GM19351 (cell line): Measurements from ENCODE around the gene DLEC1.
"Not testable (repeated sequence)": the region's sequence is repeated elsewhere in the genome, so short reads cannot be mapped to it uniquely, and the experiment has no call there.

ENCODE experiments used
- ATAC-seq: cut with Tn5 transposase; IDR thresholded peaks from one replicate; pipeline ENCODE4 v1.9.1; 2021; ENCODE audit warnings: mild to moderate bottlenecking, moderate library complexity; ENCODE audit not compliant: unreplicated experiment

Gene DLEC1

DNA sequence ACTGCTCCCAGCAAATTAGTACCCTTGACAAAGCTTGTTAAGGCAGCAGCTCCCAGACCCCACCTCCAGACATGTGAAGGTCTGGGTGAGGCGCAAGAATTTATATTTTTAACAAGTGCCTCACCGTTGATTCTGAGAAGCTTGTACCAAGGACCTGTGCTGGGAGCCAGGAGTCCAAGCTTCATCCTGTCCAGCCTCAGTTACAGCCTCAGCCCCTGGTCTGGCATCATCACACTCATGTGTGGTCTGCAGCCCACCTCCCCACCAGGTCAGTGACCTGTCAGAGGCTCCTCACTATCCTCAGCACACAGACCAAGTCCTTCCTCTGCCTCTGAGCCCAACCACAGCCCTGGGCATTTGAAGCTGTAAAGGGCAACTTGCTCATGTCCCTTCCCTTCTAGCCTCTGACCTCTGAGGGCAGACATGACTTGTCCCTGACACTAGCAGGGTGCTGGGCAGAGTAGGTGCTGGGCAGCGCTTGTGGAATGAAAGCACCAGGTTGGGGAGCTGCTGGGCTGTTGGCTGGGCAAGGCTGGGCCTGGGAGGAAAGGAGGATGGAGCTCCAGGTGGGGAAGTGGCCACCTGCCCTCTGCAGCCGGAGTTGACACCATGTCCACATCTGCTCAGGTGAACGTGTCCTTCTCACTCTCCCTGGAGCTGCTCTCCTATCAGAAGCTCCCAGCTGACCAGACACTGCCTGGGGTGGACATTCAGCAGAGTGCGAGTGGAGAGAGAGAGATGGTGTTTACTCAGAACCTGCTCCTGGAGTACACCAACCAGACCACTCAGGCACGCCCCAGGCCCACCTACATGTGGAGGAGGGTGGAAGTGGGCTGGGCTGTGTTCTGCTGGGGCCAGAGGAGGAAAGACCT, 81.0 kb downstream of the DLEC1 start:
- ATAC-seq, result no peak

DNA sequence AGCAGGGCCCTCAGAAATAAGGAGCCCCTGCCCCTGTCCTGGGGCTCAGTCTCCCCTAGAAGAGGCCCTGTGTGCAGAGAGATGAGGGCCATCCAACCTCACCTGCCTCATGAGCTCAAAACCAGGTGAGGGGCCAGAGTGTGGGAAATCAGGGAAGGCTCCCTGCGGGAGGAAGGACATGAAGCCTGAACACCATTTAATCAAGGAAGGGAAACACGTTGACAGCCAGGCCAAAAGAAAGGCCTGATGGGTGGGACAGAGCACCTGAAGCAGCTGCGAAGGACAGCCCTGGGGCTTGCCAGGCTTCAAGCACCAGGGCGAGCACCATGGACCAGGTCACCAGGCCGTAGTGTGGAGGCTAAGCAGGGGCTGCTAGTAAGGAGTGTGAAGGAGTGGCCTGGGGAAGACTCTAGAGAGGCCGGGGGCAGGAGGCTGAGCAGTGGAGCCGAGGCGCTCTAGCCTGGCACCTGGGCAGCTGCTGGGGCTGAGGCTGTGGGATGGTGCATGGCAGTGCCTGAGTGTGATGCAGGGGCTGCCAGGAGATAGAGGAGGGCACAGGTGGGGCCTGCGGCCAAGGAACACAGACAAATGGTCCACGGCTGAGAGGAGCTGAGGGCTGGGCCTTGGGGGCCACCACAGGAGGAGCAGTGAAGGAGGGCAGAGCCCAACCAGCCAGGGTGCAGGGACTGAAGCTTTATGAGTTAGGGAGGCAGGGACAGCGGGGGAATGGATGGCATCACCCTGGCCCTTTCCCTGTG, 81.9 kb downstream of the DLEC1 start:
- ATAC-seq, result no peak

DNA sequence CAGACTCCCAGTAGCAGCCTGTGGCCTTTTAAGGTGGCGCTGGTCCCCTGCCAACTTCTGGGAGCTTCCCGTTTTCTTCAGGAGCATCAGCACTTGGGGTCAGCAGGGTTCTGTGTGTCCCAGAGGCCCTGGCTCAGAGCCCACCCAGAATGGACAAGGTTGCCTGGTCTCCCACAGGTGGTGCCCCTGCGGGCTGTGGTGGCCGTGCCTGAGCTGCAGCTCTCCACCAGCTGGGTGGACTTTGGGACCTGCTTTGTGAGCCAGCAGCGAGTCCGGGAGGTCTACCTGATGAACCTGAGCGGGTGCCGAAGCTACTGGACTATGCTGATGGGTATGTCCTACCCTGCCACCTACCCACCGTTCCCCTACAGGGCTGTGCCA, 82.4 kb downstream of the DLEC1 start:
- ATAC-seq, result no peak

DNA sequence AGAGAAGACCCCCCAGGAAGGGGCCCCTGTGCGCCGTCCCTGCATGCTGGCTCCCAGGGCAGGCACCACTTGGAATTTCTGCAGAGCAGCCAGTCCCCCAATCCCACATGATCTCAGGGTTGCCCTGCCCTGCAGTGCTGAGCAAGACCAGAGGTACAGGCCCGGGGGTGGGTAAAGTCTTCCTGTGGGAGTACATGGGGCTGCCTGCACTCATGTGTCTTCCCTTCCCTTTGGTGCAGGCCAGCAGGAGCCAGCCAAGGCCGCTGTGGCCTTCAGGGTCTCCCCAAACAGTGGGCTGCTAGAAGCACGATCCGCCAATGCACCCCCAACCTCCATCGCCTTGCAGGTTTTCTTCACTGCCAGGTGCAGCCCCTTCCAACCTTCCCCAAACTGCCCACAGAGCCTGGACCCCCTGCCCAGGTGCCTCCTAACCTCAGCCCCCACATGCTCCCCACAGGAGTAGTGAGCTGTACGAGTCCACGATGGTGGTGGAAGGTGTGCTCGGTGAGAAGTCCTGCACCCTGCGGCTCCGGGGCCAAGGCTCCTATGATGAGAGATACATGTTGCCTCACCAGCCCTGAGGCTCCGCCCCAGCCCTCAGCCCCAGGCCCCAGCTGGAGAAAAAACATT, 82.9 kb downstream of the DLEC1 start:
- ATAC-seq, result no peak

DNA sequence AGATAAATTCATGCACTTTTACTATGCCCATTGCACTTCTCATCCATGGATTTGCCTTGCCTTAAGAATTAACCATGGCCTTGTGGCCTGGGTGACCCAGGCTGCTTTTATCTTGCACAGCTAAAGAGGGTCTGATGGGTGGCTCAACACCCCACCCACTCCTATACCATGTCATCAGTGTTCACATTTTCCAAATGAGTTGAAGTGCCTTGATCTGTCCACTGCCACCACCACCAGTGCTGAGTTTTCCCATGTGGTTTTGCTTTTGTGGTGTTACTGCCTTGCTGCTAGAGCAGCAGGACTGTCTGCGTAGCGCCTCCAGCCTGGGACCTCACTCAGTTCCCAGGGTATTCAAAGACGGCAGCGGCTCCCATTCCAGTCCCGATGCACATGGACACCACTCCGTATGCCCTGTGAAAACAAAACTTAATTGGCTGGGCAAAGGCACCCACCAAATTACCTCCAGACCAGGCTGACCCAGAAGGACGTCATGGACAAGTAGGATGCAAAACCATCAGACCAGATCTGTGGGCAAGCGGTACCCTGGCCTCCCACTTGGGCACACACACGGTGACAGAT, 83.8 kb downstream of the DLEC1 start:
- no peak for ATAC-seq

DNA sequence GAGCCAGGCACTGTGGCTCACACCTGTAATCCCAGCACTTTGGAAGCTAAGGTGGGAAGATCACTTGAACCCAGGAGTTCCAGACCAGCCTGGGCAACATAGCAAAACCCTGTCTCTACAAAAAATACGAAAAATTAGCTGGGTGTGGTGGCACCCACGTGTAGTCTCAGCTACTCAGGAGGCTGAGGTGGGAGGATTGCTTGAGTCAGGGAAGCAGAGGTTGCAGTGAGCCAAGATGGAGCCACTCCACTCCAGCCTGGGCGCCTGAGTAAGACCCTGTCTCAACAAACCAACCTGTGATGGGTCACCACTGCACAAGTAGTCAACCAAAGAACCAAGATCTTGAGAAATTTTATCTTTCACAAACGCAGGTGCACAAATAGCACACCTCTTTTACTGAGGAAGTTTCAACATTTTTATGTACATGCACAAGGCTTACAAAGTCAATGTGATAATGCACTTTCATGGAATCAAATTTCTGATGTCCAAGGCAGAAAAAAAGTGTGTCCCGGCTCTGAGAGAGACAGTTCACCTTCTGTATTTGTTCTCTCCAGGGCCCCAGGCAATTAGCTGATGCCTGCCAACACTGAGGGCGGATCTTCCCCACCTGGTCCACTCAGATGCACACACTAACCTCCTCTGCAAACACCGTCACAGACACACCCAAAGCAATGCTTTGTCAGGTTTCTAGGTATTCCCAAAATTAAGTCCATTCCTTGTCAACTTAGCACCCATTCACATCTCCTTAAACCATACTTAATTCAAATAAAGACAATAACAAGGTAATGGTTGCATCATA, 85.5 kb downstream of the DLEC1 start:
- ATAC-seq, result no peak

DNA sequence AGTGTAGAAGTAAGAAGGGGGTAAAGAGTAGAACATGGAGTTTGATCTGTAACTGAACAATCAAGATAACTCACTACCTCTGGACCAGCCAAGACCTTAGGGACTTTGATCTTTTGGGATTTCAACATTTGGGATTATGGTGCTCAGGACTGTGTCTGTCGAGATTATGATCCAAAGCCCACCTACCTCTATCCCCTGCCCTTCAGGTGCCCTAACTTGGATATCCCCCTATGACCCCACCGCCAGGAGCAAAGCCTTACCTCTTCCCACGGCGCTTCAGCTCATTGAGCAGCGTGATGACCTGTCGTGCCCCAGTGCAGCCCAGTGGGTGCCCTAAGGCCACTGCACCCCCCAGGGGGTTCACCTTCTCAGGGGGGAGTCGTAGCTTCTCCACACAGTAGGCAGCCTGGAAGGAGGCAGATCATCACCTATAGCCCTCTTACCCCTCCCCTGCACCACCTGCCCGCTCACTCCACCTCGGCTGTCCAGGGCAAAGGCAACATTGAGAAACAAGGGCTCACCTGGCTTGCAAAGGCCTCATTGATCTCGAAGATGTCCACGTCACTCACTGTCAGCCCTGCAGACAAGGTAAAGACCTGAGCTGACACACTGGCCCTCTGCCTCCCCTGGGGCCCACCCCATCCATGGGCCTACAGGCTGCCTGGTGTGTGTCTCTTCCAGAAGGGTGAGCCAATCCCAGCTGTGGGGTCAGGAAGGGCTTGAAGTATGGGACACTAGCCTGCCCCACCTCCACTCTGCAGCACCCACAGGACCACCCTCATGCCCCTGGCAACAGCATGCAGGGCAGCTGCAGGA, 86.5 kb downstream of the DLEC1 start:
- no peak for ATAC-seq

DNA sequence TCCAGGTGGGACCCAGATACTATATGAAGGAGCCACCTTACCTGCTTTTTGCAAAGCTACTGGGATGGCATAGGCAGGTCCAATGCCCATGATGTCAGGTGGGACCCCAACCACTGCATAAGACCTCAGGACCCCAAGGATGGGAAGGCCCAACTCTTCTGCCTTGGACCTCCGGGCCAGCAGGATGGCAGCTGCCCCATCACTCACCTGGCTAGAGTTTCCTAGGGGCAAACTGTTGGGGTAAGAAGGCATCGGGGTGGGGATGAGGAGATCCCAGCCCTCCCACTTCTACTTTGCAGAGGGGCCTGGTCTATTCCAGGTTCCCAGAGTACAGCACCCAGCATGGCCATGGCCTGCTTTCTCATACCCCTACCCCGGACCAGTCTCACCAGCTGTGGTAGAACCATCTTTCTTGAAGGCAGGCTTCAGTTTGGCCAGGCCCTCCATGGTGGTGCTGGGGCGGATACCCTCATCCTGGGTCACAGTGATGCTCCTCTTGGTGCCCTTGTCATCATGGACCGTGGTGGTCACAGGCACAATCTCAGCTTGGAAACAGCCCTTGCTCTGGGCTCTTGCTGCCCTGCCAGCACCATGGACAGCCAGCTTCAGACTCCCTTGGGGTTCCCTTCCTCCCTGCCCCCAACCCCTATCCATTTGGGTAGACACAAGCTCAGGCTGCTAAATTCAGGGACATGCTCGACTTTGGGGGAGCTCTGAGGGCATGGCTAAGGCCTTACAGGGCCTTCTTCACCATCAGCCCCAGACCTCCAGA, 87.3 kb downstream of the DLEC1 start:
- ATAC-seq, result no peak

DNA sequence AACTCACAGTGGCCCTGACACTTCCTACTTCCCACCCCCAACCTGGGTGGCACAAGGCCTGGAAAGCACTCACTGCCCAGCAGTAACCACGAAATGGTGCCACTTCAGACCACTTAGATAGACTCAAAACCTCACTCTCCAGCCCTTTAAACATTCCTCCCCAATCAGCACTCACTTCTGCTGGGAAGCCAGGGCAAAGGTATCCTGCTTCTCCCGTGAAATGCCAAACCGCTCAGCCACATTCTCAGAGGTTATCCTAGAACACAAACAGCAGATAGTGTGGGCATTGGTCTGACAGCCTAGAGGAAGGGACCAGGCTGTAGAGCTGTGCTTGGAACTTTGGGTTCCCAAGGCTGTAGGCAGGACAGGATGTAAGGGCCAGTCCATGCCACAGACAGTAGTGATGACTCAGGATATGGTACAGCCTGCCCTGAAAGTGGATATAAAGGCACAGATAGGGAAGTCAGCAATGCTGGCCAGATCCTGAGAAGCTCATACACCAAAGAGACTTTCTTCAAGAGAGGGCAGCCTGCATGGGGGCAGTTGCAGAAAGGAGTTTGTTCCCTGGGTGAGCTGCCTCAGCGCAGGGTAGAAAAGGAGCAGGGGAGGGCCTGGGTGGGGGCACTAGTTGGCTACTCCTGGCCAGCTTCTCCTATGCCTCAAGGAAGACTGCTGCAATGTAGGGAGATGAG, 88.7 kb downstream of the DLEC1 start:
- no peak for ATAC-seq

DNA sequence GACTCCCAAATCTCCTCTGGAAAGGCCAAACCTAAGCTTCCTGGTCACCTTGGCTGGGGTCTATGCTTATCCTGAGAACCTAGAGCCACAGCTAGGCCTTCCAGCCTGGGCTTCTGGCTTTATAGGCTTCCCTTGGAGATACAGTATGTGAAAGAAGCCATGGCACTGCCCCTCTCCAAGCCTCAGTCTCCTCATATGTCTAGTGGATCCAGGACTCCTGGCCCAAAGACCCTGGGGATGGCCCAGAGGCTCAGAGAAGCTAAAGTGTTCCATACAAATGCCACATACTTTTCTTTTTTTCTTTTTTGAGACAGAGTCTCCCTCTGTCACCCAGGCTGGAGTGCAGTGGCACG, 89.3 kb downstream of the DLEC1 start:
- no peak for ATAC-seq

DNA sequence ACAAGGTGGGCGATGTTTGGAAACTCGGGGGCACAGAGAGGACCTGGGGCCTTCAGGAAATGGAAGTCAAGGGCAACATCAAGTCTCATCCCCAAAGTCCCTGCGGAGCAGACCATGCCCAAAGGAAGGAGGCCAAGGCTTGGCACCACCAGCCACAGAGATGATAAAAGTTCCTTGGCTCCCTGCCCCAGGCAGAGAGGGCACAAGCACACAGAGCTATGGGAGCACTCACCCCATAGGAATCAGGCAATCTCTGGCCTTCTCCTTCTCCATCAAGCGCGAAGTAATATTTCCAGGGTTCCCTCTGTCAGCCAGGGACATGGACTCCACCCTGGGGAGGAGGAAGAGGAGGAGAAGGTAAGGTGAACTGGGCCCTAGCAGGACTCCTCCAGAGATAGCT, 90.0 kb downstream of the DLEC1 start:
- no peak for ATAC-seq

DNA sequence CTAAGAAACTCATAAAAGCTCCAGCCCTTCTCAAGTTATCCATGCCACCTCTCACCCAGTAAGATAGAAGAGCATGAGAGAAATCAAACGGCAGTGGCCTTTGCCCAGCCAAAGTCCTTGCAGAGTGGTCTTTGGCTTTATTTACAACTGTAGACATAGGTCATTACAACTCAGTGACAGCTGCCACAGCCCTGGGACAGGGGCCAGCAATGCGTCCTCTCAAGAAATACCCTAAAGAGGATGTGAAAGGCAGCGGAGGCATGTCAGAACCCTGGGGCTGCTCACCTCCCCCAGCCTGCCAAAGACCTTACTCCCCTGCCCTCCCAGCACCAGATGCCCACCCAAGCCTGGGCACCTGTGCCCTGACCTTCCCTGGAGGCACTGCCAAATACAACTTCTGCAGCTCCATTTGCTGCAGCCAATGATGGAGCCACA, 91.6 kb downstream of the DLEC1 start:
- no peak for ATAC-seq

DNA sequence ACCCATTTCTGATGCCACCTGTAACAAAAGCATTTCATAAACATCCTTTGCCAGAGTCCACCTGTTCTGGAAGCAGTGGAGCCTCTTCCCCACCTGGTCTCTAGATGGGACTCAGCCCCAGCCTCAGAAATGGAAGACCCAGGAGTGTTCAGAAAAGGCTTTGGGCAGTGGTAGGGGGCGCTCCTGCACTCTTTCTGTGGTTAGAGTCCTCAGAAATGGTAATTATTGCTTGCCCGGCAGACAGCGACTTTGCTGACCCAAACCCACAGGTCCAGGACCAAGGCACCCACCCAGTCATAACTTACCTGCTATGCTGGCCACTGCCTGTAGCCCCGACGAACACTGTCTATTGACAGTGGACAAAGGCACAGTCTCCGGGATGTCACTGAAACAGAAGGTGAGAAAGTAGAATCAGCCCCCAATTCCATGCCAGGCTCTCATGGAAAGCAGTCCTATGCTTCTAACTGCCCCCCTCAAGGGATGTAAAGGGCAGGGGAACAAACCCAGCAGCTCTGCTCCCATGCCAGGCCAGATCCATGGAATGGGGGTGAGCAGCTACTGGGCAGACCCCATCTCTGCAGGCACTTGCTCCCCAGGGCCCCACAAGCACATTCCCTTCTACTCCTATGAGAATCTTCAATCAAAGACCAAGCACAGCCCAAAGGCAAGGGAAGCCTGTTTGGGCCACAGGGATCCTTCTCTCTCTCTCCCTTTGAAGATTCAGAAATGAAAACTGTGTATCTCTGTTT, 92.8 kb downstream of the DLEC1 start:
- ATAC-seq, result no peak

DNA sequence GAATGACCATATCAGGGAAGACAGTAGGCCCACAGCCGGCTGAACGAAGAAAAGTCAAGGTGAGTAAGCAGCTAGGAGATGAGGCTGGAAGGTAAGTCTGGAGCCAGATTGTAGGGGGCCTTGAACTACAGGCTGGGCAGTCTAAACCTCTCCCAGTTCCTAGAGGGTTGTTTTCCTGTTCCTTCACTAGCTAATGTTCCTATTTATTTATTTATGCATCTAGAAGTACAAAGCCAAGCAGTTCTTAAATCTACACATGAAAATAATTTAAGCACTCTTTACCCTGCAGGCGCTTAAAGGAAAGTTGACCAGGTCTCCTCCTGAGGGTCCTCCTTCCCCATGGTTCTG, 94.2 kb downstream of the DLEC1 start:
- ATAC-seq, result no peak

DNA sequence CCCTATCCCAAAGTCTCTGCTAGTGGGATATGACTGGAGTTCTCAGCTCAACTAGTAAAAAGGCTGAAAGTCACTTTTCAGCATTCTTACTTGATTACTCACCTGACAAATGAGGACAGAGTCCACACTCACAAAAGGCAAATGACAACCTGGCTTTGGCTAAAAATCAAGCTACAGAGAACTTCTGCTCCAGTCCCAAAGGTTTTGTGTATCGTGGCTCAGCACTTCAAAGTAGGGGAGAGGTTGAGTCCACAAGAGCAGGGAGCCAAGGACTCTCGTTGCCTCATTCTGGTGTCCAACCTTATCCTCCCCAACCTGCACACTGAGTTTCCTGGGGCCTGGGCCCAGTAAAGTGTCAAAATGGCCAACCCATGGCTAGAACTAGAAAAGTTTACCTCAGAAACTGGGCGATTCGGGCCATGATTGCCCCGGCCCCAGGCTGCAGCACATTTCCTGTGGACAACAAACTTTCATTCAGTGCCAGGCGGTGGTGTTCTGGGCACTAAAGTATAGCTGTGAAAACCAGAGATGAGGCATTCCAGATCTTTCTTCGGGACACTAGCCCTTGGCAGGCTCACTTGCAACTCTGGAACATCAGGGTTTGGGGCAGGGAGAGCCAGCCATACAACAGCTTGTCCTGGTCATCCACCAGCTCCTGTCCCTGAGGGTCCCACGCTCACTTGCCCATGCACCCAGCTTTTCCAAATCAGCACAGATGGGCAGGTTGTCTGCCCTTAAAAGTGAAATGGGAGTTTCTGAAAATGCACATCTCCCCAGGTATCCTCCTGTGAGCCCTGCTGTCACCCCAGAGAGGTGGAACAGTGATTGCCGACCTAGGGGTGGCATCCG, 94.8 kb downstream of the DLEC1 start:
- no peak for ATAC-seq

DNA sequence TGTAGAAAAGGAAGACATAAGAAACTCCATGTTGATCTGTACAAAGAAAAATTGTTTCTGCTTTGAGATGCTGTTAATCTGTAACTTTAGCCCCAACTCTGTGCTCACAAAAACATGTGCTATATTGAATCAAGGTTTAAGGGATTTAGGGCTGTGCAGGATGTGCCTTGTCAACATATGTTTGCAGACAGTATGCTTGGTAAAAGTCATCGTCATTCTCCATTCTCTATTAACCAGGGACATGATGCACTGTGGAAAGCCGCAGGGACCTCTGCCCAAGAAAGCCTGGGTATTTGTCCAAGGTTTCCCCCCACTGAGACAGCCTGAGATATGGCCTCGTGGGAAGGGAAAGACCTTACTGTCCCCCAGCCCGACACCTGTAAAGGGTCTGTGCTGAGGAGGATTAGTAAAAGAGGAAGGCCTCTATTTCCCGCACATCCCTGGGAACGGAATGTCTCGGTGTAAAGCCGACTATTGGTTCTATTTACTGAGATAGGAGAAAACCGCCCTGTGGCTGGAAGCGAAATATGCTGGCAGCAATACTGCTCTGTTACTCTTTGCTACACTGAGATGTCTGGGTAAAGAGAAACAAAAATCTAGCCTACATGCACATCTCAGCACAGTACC, 95.6 kb downstream of the DLEC1 start:
- ATAC-seq, result not testable (repeated sequence)
